Measurements from ENCODE around the gene BSX.

GRCh38 chr11:123020968-123021367 is 39.3 kb upstream of the BSX start:
- TF ChIP-seq CTCF (IDR thresholded peaks at IDR 0.05; ENCODE audit: poor library complexity) (peak; percentile 46), EZH2phosphoT487 (IDR thresholded peaks at IDR 0.05; ENCODE audit: low read depth, severe bottlenecking, unreplicated experiment) (no peak)

Data from hepatocyte (in vitro differentiated cells).